Subcutaneous adipose tissue (tissue), 4 donors: ENCODE results near the gene MDFIC. TPM values are rescaled to one million over a fixed set of nuclear protein-coding genes. Genes with fewer than 3 reads are reported as not detected.

ENCODE experiments used
- total RNA-seq, 4 donors: library from RNA; depleted of rRNA; stranded (reverse); fragments of >200 nt; gene quantifications; one replicate each; pipeline ENCODE4 v1.1.0, GENCODE V29; 2016
- TF ChIP-seq, protein P1 (sequence below): fragments of 450-650 bp; IDR thresholded peaks from one replicate; pipeline ENCODE4 v1.5.1; 2016; ENCODE audit warnings: low read depth, mild to moderate bottlenecking, control low read depth, antibody characterized with exemption, moderate library complexity

MDFIC gene
- total RNA-seq, 4 donors from 2014 or later: 104 to 132 (median 123) TPM

GRCh38 chr7:115068220-115068619 is 146.3 kb downstream of the MDFIC start:
- TF ChIP-seq, protein P1, sequence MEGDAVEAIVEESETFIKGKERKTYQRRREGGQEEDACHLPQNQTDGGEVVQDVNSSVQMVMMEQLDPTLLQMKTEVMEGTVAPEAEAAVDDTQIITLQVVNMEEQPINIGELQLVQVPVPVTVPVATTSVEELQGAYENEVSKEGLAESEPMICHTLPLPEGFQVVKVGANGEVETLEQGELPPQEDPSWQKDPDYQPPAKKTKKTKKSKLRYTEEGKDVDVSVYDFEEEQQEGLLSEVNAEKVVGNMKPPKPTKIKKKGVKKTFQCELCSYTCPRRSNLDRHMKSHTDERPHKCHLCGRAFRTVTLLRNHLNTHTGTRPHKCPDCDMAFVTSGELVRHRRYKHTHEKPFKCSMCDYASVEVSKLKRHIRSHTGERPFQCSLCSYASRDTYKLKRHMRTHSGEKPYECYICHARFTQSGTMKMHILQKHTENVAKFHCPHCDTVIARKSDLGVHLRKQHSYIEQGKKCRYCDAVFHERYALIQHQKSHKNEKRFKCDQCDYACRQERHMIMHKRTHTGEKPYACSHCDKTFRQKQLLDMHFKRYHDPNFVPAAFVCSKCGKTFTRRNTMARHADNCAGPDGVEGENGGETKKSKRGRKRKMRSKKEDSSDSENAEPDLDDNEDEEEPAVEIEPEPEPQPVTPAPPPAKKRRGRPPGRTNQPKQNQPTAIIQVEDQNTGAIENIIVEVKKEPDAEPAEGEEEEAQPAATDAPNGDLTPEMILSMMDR: no peak
